Measurements from ENCODE around the gene XAF1.

XAF1 gene

GRCh38 chr17:6716736-6717135 lies 39.1 kb upstream of the XAF1 start:
- H3K79me2 ChIP-seq (ENCODE audit: insufficient read depth, low read length): no peaks in the 10 kb centered on the region
- H3K4me2 ChIP-seq (ENCODE audit: low read depth, low read length, poor library complexity, severe bottlenecking): no peak overlapping the region
- H2AFZ ChIP-seq (ENCODE audit: low read length): no peak overlapping the region
- no peak overlapping the region for H3K9ac ChIP-seq (ENCODE audit: low read depth, low read length, poor library complexity, severe bottlenecking)
- no peaks in the 10 kb centered on the region for H3K27me3 ChIP-seq (ENCODE audit: insufficient read depth, low read length, poor library complexity, severe bottlenecking)
- no peaks in the 10 kb centered on the region for H3K4me1 ChIP-seq (ENCODE audit: insufficient read depth, low read length, poor library complexity, severe bottlenecking)
- no peaks in the 10 kb centered on the region for H3F3A ChIP-seq (ENCODE audit: low read depth)
- H3K4me3 ChIP-seq (ENCODE audit: low read length, poor library complexity, severe bottlenecking): no peak overlapping the region
- no peaks in the 10 kb centered on the region for H3K36me3 ChIP-seq (ENCODE audit: insufficient read depth, low read length)
- TF ChIP-seq EZH2phosphoT487 (IDR thresholded peaks at IDR 0.05; ENCODE audit: borderline replicate concordance): no peak
- TF ChIP-seq CTCF (conservative IDR thresholded peaks at IDR 0.05; ENCODE audit: low read length): no peak
- no peaks in the 10 kb centered on the region for H4K20me1 ChIP-seq (ENCODE audit: insufficient read depth, low read length, poor library complexity, severe bottlenecking)
- no peaks in the 10 kb centered on the region for H3K9me3 ChIP-seq (ENCODE audit: insufficient read depth, low read depth, low read length)
- no peaks in the 10 kb centered on the region for H3K9me2 ChIP-seq (replicated peaks; ENCODE audit: low read depth, low read length)

GRCh38 chr17:6721744-6722143 lies 34.1 kb upstream of the XAF1 start:
- H3K9me3 ChIP-seq (ENCODE audit: insufficient read depth, low read depth, low read length): no peaks in the 10 kb centered on the region
- no peaks in the 10 kb centered on the region for H3F3A ChIP-seq (ENCODE audit: low read depth)
- H2AFZ ChIP-seq (ENCODE audit: low read length): no peak overlapping the region
- H3K9me2 ChIP-seq (replicated peaks; ENCODE audit: low read depth, low read length): no peaks in the 10 kb centered on the region
- no peaks in the 10 kb centered on the region for H3K79me2 ChIP-seq (ENCODE audit: insufficient read depth, low read length)
- no peaks in the 10 kb centered on the region for H3K36me3 ChIP-seq (ENCODE audit: insufficient read depth, low read length)
- H3K4me1 ChIP-seq (ENCODE audit: insufficient read depth, low read length, poor library complexity, severe bottlenecking): no peaks in the 10 kb centered on the region
- H3K27me3 ChIP-seq (ENCODE audit: insufficient read depth, low read length, poor library complexity, severe bottlenecking): no peaks in the 10 kb centered on the region
- TF ChIP-seq CTCF (conservative IDR thresholded peaks at IDR 0.05; ENCODE audit: low read length): no peak
- no peak for TF ChIP-seq EZH2phosphoT487 (IDR thresholded peaks at IDR 0.05; ENCODE audit: borderline replicate concordance)
- H3K9ac ChIP-seq (ENCODE audit: low read depth, low read length, poor library complexity, severe bottlenecking): no peak overlapping the region
- no peaks in the 10 kb centered on the region for H4K20me1 ChIP-seq (ENCODE audit: insufficient read depth, low read length, poor library complexity, severe bottlenecking)
- H3K4me3 ChIP-seq (ENCODE audit: low read length, poor library complexity, severe bottlenecking): no peak overlapping the region
- H3K4me2 ChIP-seq (ENCODE audit: low read depth, low read length, poor library complexity, severe bottlenecking): no peak overlapping the region

- Histone ChIP-seq H3K27me3 (ENCODE audit: insufficient read depth, low read length, poor library complexity, severe bottlenecking) (no peaks in the 10 kb centered on the region), H2AFZ (ENCODE audit: low read length) (no peak overlapping the region), H3K4me1 (ENCODE audit: insufficient read depth, low read length, poor library complexity, severe bottlenecking) (no peaks in the 10 kb centered on the region), H3K9me3 (ENCODE audit: insufficient read depth, low read depth, low read length) (no peaks in the 10 kb centered on the region), H3K36me3 (ENCODE audit: insufficient read depth, low read length) (no peaks in the 10 kb centered on the region), H3K4me3 (ENCODE audit: low read length, poor library complexity, severe bottlenecking) (no peak overlapping the region), H3K9me2 (replicated peaks; ENCODE audit: low read depth, low read length) (no peaks in the 10 kb centered on the region), H4K20me1 (ENCODE audit: insufficient read depth, low read length, poor library complexity, severe bottlenecking) (no peaks in the 10 kb centered on the region), H3K4me2 (ENCODE audit: low read depth, low read length, poor library complexity, severe bottlenecking) (no peak overlapping the region), H3F3A (ENCODE audit: low read depth) (no peaks in the 10 kb centered on the region), H3K9ac (ENCODE audit: low read depth, low read length, poor library complexity, severe bottlenecking) (no peak overlapping the region), H3K79me2 (ENCODE audit: insufficient read depth, low read length) (no peaks in the 10 kb centered on the region)
- TF ChIP-seq CTCF (conservative IDR thresholded peaks at IDR 0.05; ENCODE audit: low read length): no peak
- TF ChIP-seq EZH2phosphoT487 (IDR thresholded peaks at IDR 0.05; ENCODE audit: borderline replicate concordance): no peak
Measured at GRCh38 chr17:6724009-6724408, 31.8 kb upstream of the XAF1 start.

All from Loucy (cell line).